GM12891 (cell line): ENCODE results near the gene ALKBH5.

Experiments used
- DNase-seq: peaks from one replicate; pipeline ENCODE4 v3.0.0; 2011; ENCODE audit warnings: low spot score; ENCODE audit not compliant: insufficient read length
- FAIRE-seq: peaks from 2 replicates; lab custom pipeline; 2011; peaks lifted over from hg19 to GRCh38; lab: Jason Lieb, UNC
- PAX5 ChIP-seq: IDR thresholded peaks from 2 replicates; pipeline ENCODE4 v1.6.1; 2011; ENCODE audit warnings: low read length, moderate library complexity, mild to moderate bottlenecking; ENCODE audit not compliant: insufficient read depth, severe bottlenecking
- POLR2A ChIP-seq: IDR thresholded peaks from 2 replicates; pipeline ENCODE4 v1.6.1; 2011; ENCODE audit warnings: low read depth, low read length, control low read depth
- POLR2AphosphoS5 ChIP-seq: IDR thresholded peaks from 2 replicates; pipeline ENCODE4 v1.6.1; 2011; ENCODE audit warnings: low read depth, low read length, control low read depth
- POU2F2 ChIP-seq: IDR thresholded peaks from 2 replicates; pipeline ENCODE4 v1.6.1; 2011; ENCODE audit warnings: low read depth, mild to moderate bottlenecking, control low read depth, low read length, moderate library complexity
- SPI1 ChIP-seq: IDR thresholded peaks from 2 replicates; pipeline ENCODE4 v1.6.1; 2011; ENCODE audit warnings: low read depth, low read length, control low read depth
- TAF1 ChIP-seq: IDR thresholded peaks from 2 replicates; pipeline ENCODE4 v1.6.1; 2011; ENCODE audit warnings: low read depth, low read length, control low read depth

ALKBH5 gene

GRCh38 chr17:18194394-18194793, 10.8 kb downstream of the ALKBH5 start:
- TF ChIP-seq POLR2AphosphoS5 (no peak), POU2F2 (no peak)
- FAIRE-seq: no peak

DNA sequence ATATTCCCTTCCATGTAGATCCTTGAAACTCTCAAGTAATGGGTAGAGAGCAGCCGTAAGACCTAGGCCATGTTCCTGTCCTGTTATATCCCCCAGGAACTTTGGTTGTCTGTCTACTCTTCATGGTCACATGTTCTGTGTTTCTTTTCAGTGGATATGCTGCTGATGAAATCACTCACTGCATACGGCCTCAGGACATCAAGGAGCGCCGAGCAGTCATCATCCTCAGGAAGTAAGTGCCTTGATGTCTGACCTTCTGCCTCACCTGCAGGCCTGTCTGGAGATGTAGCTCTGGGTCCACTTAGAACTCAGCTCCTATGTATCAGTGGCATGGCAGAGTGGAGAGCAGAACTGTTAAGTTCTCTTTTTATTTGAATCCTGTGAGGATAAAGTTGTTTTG, 11.2 kb downstream of the ALKBH5 start:
- TF ChIP-seq POLR2A (no peak), TAF1 (no peak)
- no peak for DNase-seq
- FAIRE-seq: no peak

More at GRCh38 chr17:18194394-18194793, 10.8 kb downstream of the ALKBH5 start:
- no peak for DNase-seq

GRCh38 chr17:18195246-18195645, 11.6 kb downstream of the ALKBH5 start:
- TF ChIP-seq POU2F2: no peak
- no peak for TF ChIP-seq SPI1
- no peak for TF ChIP-seq POLR2A
- no peak for TF ChIP-seq TAF1
- no peak for TF ChIP-seq POLR2AphosphoS5
- TF ChIP-seq PAX5: no peak
- DNase-seq (no peak), FAIRE-seq (no peak)

GRCh38 chr17:18197535-18198194, 14.0 kb downstream of the ALKBH5 start:
- no peak for FAIRE-seq
- no peak for TF ChIP-seq SPI1
- no peak for TF ChIP-seq PAX5
- no peak for TF ChIP-seq POLR2A
- TF ChIP-seq POU2F2: no peak
- no peak for TF ChIP-seq POLR2AphosphoS5
- TF ChIP-seq TAF1: no peak
- no peak for DNase-seq

DNA sequence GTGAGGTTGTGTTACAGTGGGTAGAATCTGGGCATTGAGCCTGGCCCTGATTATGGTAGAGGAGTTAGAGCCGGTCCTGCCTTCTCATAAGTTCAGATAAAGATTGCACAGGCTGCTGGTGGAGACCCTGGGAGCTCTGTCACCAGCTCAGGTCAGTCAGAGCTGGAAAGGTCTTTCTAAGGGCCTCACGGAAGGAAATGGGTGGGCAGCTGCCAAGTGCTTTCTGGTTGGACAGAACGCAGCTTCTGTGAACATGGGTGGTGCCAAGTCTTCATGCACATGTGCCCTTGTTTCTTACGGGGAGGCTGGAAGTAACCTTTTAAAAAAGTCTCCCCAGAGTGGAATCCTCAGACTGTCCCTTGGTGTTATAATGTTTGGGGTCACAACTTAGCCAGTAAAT, 14.9 kb downstream of the ALKBH5 start:
- no peak for DNase-seq
- no peak for FAIRE-seq
- TF ChIP-seq POLR2AphosphoS5: no peak
- no peak for TF ChIP-seq PAX5
- TF ChIP-seq SPI1: no peak
- no peak for TF ChIP-seq POU2F2

DNA sequence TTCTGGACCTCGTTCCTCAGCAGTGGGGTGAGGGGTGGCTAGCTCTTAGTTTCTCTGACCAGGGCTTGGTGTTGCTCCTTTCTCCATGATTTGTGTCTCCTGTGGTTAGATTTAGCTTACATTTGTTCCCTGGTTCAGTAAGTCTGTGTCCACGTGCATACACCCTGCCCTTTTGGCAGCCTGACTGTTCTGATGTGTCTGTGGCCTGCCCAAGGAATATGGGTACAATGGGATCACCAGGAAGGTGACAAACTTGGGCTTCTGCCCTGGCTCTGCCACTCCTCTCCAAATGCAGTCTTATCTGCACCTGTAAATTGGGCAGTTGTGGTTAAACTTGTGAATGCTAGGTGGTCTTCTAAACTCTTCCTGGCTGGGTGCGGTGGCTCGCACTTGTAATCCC, 17.5 kb downstream of the ALKBH5 start:
- no peak for DNase-seq
- no peak for FAIRE-seq
- TF ChIP-seq POLR2AphosphoS5 (no peak), PAX5 (no peak), POLR2A (no peak), SPI1 (no peak), TAF1 (no peak), POU2F2 (no peak)

DNA sequence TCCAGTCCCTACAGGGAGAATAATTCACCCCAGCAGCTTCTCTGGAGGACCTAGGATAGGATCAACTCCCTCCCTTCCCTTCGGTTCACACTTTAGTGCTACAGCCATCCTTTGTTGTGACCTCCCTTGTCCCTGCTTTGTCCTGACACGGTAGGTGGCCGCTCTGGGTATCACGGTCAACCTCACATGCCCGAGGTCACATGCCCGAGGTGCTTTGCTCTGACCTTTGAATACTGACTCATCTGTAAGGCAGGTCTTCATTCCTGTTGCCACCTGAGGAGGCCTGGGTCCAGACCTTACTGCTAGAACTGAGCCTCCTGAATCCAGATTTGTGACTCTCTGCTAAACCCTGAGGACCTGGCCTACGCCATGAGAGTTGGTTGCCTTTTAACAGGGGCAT, 19.7 kb downstream of the ALKBH5 start:
- TF ChIP-seq POU2F2 (no peak), POLR2AphosphoS5 (no peak), SPI1 (no peak), PAX5 (no peak), TAF1 (no peak), POLR2A (no peak)
- FAIRE-seq (no peak), DNase-seq (no peak)

DNA sequence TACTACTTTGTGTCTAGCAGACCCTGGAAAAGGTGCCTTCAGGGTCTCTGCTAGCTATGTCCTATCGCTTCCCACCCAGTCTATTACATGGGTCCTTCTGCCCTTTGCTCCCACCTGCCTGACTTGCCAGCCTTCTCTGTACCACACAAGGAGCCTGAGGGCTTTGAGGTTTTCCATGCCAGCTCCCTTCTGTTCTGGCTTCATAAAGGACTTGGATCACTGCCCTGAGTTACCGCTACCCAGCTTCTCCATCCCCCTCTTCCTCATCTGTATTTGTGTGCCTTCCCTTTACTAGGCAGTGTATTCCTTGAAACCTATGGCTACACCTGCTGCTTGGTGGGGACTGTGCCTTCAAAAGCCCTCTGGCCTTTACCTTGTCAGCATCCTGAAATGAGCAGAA, 22.2 kb downstream of the ALKBH5 start:
- FAIRE-seq: no peak
- no peak for TF ChIP-seq POU2F2
- no peak for TF ChIP-seq PAX5
- no peak for TF ChIP-seq POLR2AphosphoS5
- no peak for TF ChIP-seq TAF1
- no peak for TF ChIP-seq SPI1
- TF ChIP-seq POLR2A: no peak

DNA sequence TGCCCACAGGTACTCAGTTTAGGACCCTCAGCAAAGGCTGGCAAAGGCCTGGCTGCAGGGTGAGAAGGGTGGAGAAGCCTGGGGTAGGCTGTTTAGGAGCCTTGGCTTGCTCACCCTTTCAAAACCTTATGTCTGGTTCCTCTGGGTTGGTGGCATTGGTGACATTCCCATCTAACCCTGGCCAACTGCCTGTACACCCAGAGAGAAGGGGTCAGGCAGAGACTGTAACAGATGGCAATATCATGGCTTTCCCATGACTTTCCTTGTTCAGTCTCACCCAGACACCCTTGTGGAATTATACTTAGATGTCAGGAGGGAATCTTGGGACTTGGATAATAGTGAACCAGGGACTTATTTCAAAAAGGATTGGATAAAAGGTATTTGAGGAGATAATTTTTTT, 23.3 kb downstream of the ALKBH5 start:
- DNase-seq: no peak
- no peak for TF ChIP-seq POU2F2
- TF ChIP-seq SPI1: no peak
- TF ChIP-seq POLR2A: no peak
- TF ChIP-seq TAF1: no peak
- no peak for TF ChIP-seq PAX5
- TF ChIP-seq POLR2AphosphoS5: no peak
- FAIRE-seq: no peak

More for the DNA sequence above, 22.2 kb downstream of the ALKBH5 start:
- DNase-seq: no peak

GRCh38 chr17:18208092-18208491, 24.5 kb downstream of the ALKBH5 start:
- FAIRE-seq: no peak
- no peak for DNase-seq
- TF ChIP-seq TAF1 (no peak), SPI1 (no peak), POLR2A (no peak), PAX5 (no peak), POU2F2 (no peak), POLR2AphosphoS5 (no peak)
